ENCODE measurements around the gene TP53BP2.
"Not testable (repeated sequence)": the region's sequence is repeated elsewhere in the genome, so short reads cannot be mapped to it uniquely, and the experiment has no call there.

Gene TP53BP2

DNA sequence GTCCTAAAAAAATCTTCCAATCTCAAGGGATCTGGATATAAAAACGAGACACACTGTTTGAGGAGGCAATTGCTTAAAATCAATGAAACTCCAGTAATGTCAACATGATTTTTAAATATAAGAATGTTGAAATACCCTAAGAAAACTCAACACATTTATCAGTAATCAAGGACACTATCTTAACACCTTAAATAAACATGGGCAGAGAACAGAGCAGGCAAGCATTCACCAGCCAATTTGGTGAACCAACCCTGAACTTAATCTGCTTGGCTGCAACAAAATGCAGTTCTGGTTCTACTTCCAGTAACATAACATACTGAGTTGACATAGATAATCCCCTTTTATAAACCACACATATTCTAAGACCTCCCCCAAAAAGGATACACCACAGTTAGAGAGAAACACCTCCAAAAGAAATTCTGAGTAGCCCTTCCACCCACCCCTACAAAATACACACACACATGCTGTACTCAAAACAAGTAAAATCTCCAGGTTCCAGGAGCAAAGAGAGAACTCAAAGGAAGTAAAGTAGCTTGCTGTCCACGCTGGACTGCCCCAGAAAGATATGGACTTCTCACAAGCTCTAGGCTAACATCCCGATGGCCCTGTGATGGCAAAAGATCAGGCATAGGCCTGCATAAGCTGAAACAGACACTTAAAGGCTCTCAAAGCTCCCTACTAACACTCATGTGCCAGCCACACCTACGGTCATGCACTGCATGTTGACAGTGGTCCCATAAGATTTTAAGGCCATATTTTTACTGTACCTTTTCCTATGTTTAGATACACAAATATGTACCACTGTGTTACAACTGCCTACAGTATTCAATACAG lies 30.5 kb downstream of the TP53BP2 start:
- no peaks in the 10 kb centered on the region for H3K27me3 ChIP-seq (replicated peaks in 2 of 5; ENCODE audit: control insufficient read depth in 4 of 5, insufficient read depth in 5 of 5, low read length in 4 of 5)
- 100% methylated on average over 3 of the region's 4 CpGs for WGBS (ENCODE audit: insufficient coverage)
- no peak overlapping the region for H3K4me3 ChIP-seq (ENCODE audit: control insufficient read depth in 1 of 7, extremely low read depth in 1 of 7, insufficient read depth in 4 of 7, low read depth in 2 of 7, low read length in 6 of 7)
- H3K36me3 ChIP-seq (ENCODE audit: control insufficient read depth in 4 of 4, insufficient read depth in 4 of 4, low read length in 3 of 4) = peaks cover 15 to 41% (median 25%) of the 10 kb centered on the region in 4 experiments
- no peaks in the 10 kb centered on the region for H3K9me3 ChIP-seq (ENCODE audit: control extremely low read depth in 1 of 5, control insufficient read depth in 4 of 5, insufficient read depth in 2 of 5, low read depth in 1 of 5, low read length in 4 of 5)
- POLR2A ChIA-PET = no interaction called here
- DNase-seq = no peak
- CTCF ChIA-PET = interaction anchor here (0.8 to 1.4 kb wide), 3 partner anchors 9 to 22 kb away, joined by 3 to 4 read pairs (median 4); no protein-coding TSS in a partner anchor
- no peak overlapping the region for H3K27ac ChIP-seq (ENCODE audit: insufficient read depth in 1 of 2, low read depth in 1 of 2, low read length in 2 of 2, poor library complexity in 1 of 2, severe bottlenecking in 2 of 2)
- H3K4me1 ChIP-seq (ENCODE audit: control extremely low read depth in 1 of 4, control insufficient read depth in 4 of 4, insufficient read depth in 4 of 4, low read length in 3 of 4) = no peaks in the 10 kb centered on the region

DNA sequence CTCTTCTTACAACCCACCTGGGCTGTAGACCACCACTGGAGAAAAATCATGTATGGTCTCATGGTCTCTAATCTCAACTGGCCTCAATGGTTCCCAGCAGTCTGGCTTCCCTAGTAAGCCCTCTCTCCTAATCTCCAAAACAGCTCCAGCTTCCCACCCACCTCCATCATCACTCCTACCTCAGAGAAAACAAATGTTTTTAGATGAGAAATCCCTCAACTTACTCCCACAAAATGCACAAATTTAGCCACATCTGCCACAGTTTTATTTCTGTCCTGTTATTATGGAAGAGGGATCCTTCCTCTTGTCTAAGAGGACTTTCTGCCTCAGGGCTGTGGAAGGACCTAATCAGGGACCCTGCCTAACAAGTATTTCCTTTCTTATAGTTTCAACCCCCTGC lies 32.1 kb downstream of the TP53BP2 start:
- Histone ChIP-seq H3K27me3 (replicated peaks in 2 of 5; ENCODE audit: control insufficient read depth in 4 of 5, insufficient read depth in 5 of 5, low read length in 4 of 5) (no peaks in the 10 kb centered on the region), H3K4me1 (ENCODE audit: control extremely low read depth in 1 of 4, control insufficient read depth in 4 of 4, insufficient read depth in 4 of 4, low read length in 3 of 4) (no peaks in the 10 kb centered on the region), H3K4me3 (ENCODE audit: control insufficient read depth in 1 of 7, extremely low read depth in 1 of 7, insufficient read depth in 4 of 7, low read depth in 2 of 7, low read length in 6 of 7) (no peak overlapping the region), H3K36me3 (ENCODE audit: control insufficient read depth in 4 of 4, insufficient read depth in 4 of 4, low read length in 3 of 4) (peaks cover 18 to 41% (median 27%) of the 10 kb centered on the region in 4 experiments), H3K27ac (ENCODE audit: insufficient read depth in 1 of 2, low read depth in 1 of 2, low read length in 2 of 2, poor library complexity in 1 of 2, severe bottlenecking in 2 of 2) (no peak overlapping the region), H3K9me3 (ENCODE audit: control extremely low read depth in 1 of 5, control insufficient read depth in 4 of 5, insufficient read depth in 2 of 5, low read depth in 1 of 5, low read length in 4 of 5) (no peaks in the 10 kb centered on the region)
- ChIA-PET POLR2A (no interaction called here), CTCF (interaction anchor here (0.9 to 3.4 kb wide), 7 partner anchors 8 to 33 kb away, joined by 4 to 16 read pairs (median 5); partner anchors contain the start of gene TP53BP2)
- DNase-seq = no peak

DNA sequence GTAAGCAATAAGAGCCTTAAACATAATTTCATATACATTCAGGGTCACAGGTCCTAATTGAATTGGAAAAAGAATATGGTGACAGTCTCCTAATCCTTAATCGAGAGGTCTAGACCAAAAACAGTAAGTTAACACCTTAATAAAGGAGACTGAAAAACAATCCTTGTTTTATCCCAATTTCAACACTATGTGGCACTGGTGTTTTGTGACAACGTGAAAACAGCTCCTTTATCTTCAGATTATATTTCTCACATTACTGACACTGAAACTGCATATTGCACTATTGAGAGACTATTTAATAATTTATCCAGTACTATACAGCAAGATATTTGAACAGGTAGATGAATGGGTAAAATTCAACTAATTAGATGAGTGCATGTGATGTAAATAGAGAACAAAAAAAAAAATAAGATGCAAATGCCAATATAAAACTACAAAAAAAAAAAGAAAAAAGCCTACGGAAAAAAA lies 34.1 kb downstream of the TP53BP2 start:
- CTCF ChIA-PET = interaction anchor here (0.6 to 3.4 kb wide), 21 partner anchors 8 to 295 kb away, joined by 3 to 16 read pairs (median 4); partner anchors contain the start of gene TP53BP2
- Histone ChIP-seq H3K9me3 (ENCODE audit: control extremely low read depth in 1 of 5, control insufficient read depth in 4 of 5, insufficient read depth in 2 of 5, low read depth in 1 of 5, low read length in 4 of 5) (no peaks in the 10 kb centered on the region), H3K4me1 (ENCODE audit: control extremely low read depth in 1 of 4, control insufficient read depth in 4 of 4, insufficient read depth in 4 of 4, low read length in 3 of 4) (no peaks in the 10 kb centered on the region)

DNA sequence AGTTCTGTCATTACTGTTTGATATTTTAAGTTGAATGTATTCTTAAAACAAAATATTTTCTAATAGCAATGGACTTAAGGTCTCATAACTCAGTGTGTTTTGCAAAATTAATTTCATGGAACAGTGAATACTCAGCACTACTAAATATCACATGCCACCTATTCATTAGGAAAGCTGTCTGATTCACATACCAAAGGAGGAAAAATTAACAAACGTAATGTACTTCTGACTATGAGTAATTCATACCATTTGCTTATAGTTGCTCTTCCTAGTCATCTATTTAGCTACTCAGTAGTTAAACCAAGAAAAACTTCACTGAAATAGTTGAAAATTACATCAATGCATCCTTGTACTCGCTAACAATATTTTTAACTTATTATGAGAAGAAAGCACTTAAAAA lies 35.2 kb downstream of the TP53BP2 start:
- WGBS (ENCODE audit: insufficient coverage) = no CpG with 5 or more reads among the region's 2 CpGs
- H3K36me3 ChIP-seq (ENCODE audit: control insufficient read depth in 4 of 4, insufficient read depth in 4 of 4, low read length in 3 of 4) = peaks cover 20 to 53% (median 37%) of the 10 kb centered on the region in 4 experiments
- H3K27ac ChIP-seq (ENCODE audit: insufficient read depth in 1 of 2, low read depth in 1 of 2, low read length in 2 of 2, poor library complexity in 1 of 2, severe bottlenecking in 2 of 2) = no peak overlapping the region

More for the DNA sequence above, 34.1 kb downstream of the TP53BP2 start:
- POLR2A ChIA-PET = interaction anchor here (0.6 to 2.3 kb wide), 2 partner anchors 34 to 35 kb away, joined by 3 to 7 read pairs; partner anchors contain the start of gene TP53BP2
- H3K27ac ChIP-seq (ENCODE audit: insufficient read depth in 1 of 2, low read depth in 1 of 2, low read length in 2 of 2, poor library complexity in 1 of 2, severe bottlenecking in 2 of 2) = no peak overlapping the region
- H3K36me3 ChIP-seq (ENCODE audit: control insufficient read depth in 4 of 4, insufficient read depth in 4 of 4, low read length in 3 of 4) = peaks cover 18 to 48% (median 32%) of the 10 kb centered on the region in 4 experiments
- no peak overlapping the region for H3K4me3 ChIP-seq (ENCODE audit: control insufficient read depth in 1 of 7, extremely low read depth in 1 of 7, insufficient read depth in 4 of 7, low read depth in 2 of 7, low read length in 6 of 7)
- DNase-seq = peak; percentile 45 to 74 (median 73)
- H3K27me3 ChIP-seq (replicated peaks in 2 of 5; ENCODE audit: control insufficient read depth in 4 of 5, insufficient read depth in 5 of 5, low read length in 4 of 5) = no peaks in the 10 kb centered on the region
- 100% methylated on average over 1 of the region's 3 CpGs for WGBS (ENCODE audit: insufficient coverage)

DNA sequence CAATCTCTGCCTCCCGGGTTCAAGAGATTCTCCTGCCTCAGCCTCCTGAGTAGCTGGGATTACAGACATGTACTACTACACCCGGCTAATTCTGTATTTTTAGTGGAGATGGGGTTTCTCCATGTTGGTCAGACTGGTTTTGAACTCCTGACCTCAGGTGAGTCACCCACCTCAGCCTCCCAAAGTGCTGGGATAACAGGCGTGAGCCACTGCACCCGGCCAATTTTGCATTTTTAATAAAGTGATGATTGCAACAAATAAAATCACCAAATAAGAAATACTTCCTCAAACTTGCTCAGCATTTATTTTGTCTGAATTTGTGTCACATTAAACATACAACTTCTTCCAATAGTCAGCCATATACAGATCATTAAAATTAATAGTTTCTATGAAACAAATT lies 35.8 kb downstream of the TP53BP2 start:
- peaks cover 23 to 58% (median 41%) of the 10 kb centered on the region in 4 experiments for H3K36me3 ChIP-seq (ENCODE audit: control insufficient read depth in 4 of 4, insufficient read depth in 4 of 4, low read length in 3 of 4)
- POLR2A ChIA-PET; H3K4me1 ChIP-seq (ENCODE audit: control extremely low read depth in 1 of 4, control insufficient read depth in 4 of 4, insufficient read depth in 4 of 4, low read length in 3 of 4); H3K9me3 ChIP-seq (ENCODE audit: control extremely low read depth in 1 of 5, control insufficient read depth in 4 of 5, insufficient read depth in 2 of 5, low read depth in 1 of 5, low read length in 4 of 5); H3K4me3 ChIP-seq (ENCODE audit: control insufficient read depth in 1 of 7, extremely low read depth in 1 of 7, insufficient read depth in 4 of 7, low read depth in 2 of 7, low read length in 6 of 7); H3K27me3 ChIP-seq (replicated peaks in 2 of 5; ENCODE audit: control insufficient read depth in 4 of 5, insufficient read depth in 5 of 5, low read length in 4 of 5); H3K27ac ChIP-seq (ENCODE audit: insufficient read depth in 1 of 2, low read depth in 1 of 2, low read length in 2 of 2, poor library complexity in 1 of 2, severe bottlenecking in 2 of 2); DNase-seq: not testable (repeated sequence)
- WGBS (ENCODE audit: insufficient coverage) = 100% methylated on average over 4 of the region's 4 CpGs
- CTCF ChIA-PET = interaction anchor here (1.3 kb wide), 1 partner anchor 37 kb away, joined by 4 read pairs; no protein-coding TSS in a partner anchor

More for the DNA sequence above, 35.2 kb downstream of the TP53BP2 start:
- no peak for DNase-seq
- ChIA-PET CTCF (interaction anchor here (1.0 to 3.4 kb wide), 11 partner anchors 8 to 296 kb away, joined by 3 to 16 read pairs (median 5); partner anchors contain the start of gene TP53BP2), POLR2A (interaction anchor here (2.3 kb wide), 1 partner anchor 36 kb away, joined by 7 read pairs; no protein-coding TSS in a partner anchor)
- H3K9me3 ChIP-seq (ENCODE audit: control extremely low read depth in 1 of 5, control insufficient read depth in 4 of 5, insufficient read depth in 2 of 5, low read depth in 1 of 5, low read length in 4 of 5) = no peaks in the 10 kb centered on the region
- no peak overlapping the region for H3K4me3 ChIP-seq (ENCODE audit: control insufficient read depth in 1 of 7, extremely low read depth in 1 of 7, insufficient read depth in 4 of 7, low read depth in 2 of 7, low read length in 6 of 7)
- no peaks in the 10 kb centered on the region for H3K4me1 ChIP-seq (ENCODE audit: control extremely low read depth in 1 of 4, control insufficient read depth in 4 of 4, insufficient read depth in 4 of 4, low read length in 3 of 4)
- no peaks in the 10 kb centered on the region for H3K27me3 ChIP-seq (replicated peaks in 2 of 5; ENCODE audit: control insufficient read depth in 4 of 5, insufficient read depth in 5 of 5, low read length in 4 of 5)

DNA sequence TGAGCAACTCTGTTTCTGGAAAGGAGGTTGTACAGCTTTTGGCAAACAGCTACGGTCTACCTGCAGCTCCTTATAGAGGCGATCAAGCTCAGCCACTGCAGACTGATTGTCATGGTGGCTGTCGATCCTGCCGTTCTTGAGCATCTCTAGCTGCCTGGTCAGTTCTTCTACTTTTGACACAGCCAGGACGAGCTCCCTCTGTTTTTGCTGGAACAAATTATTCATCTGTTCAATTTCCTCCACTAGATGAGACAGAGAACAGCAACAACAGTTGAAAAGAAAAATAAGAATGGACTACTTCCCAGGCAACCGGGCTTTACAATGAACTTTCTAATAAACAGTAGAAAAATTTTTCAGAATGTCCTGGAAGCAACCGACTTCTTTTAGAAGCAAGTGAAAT lies 42.5 kb downstream of the TP53BP2 start:
- Histone ChIP-seq H3K4me3 (ENCODE audit: control insufficient read depth in 1 of 7, extremely low read depth in 1 of 7, insufficient read depth in 4 of 7, low read depth in 2 of 7, low read length in 6 of 7) (no peak overlapping the region), H3K9me3 (ENCODE audit: control extremely low read depth in 1 of 5, control insufficient read depth in 4 of 5, insufficient read depth in 2 of 5, low read depth in 1 of 5, low read length in 4 of 5) (no peaks in the 10 kb centered on the region), H3K27me3 (replicated peaks in 2 of 5; ENCODE audit: control insufficient read depth in 4 of 5, insufficient read depth in 5 of 5, low read length in 4 of 5) (no peaks in the 10 kb centered on the region), H3K36me3 (ENCODE audit: control insufficient read depth in 4 of 4, insufficient read depth in 4 of 4, low read length in 3 of 4) (peaks cover 27 to 79% (median 53%) of the 10 kb centered on the region in 4 experiments), H3K27ac (ENCODE audit: insufficient read depth in 1 of 2, low read depth in 1 of 2, low read length in 2 of 2, poor library complexity in 1 of 2, severe bottlenecking in 2 of 2) (no peak overlapping the region), H3K4me1 (ENCODE audit: control extremely low read depth in 1 of 4, control insufficient read depth in 4 of 4, insufficient read depth in 4 of 4, low read length in 3 of 4) (no peaks in the 10 kb centered on the region)
- ChIA-PET POLR2A (no interaction called here), CTCF (interaction anchor here (0.6 to 1.9 kb wide), 3 partner anchors 9 to 50 kb away, joined by 3 to 6 read pairs (median 4); no protein-coding TSS in a partner anchor)
- no peak for DNase-seq
- WGBS (ENCODE audit: insufficient coverage) = 99% methylated on average over 6 of the region's 7 CpGs

DNA sequence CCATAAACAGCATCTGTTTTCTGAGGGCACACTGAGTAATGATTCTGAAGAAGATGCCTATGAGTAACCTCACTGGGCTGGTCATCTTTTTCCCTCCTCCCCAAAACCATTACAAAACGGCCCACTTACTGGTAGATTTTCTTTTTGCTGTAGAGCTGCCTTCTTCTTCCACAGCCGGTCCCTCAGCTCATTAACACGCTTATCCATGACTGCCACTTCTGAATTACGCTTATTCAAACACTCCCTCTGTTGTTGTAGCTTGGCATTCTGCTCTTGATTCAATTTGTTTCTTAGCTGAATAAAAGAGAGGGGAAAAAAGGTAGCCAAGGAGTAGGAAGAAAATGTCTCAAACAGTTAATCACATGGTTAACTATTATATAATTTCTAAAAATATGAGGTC lies 43.1 kb downstream of the TP53BP2 start:
- no peak overlapping the region for H3K4me3 ChIP-seq (ENCODE audit: control insufficient read depth in 1 of 7, extremely low read depth in 1 of 7, insufficient read depth in 4 of 7, low read depth in 2 of 7, low read length in 6 of 7)
- POLR2A ChIA-PET = no interaction called here
- peaks cover 25 to 82% (median 57%) of the 10 kb centered on the region in 4 experiments for H3K36me3 ChIP-seq (ENCODE audit: control insufficient read depth in 4 of 4, insufficient read depth in 4 of 4, low read length in 3 of 4)
- H3K9me3 ChIP-seq (ENCODE audit: control extremely low read depth in 1 of 5, control insufficient read depth in 4 of 5, insufficient read depth in 2 of 5, low read depth in 1 of 5, low read length in 4 of 5) = no peaks in the 10 kb centered on the region
- no peak overlapping the region for H3K27ac ChIP-seq (ENCODE audit: insufficient read depth in 1 of 2, low read depth in 1 of 2, low read length in 2 of 2, poor library complexity in 1 of 2, severe bottlenecking in 2 of 2)
- WGBS (ENCODE audit: insufficient coverage) = 100% methylated on average over 1 of the region's 4 CpGs
- H3K27me3 ChIP-seq (replicated peaks in 2 of 5; ENCODE audit: control insufficient read depth in 4 of 5, insufficient read depth in 5 of 5, low read length in 4 of 5) = no peaks in the 10 kb centered on the region
- DNase-seq = no peak
- CTCF ChIA-PET = interaction anchor here (1.1 kb wide), 1 partner anchor 9 kb away, joined by 7 read pairs; no protein-coding TSS in a partner anchor
- no peaks in the 10 kb centered on the region for H3K4me1 ChIP-seq (ENCODE audit: control extremely low read depth in 1 of 4, control insufficient read depth in 4 of 4, insufficient read depth in 4 of 4, low read length in 3 of 4)
